H1 (cell line): ENCODE measurements around the gene DPP3. TPM values are rescaled to one million over a fixed set of nuclear protein-coding genes. Genes with fewer than 3 reads are reported as not detected.

Experiments used
- CTCF ChIA-PET: fragments of 300-600 bp; sonication (Branson Sonifier 250); formaldehyde crosslinking; loops from one replicate; lab custom pipeline; 2021; ENCODE audit not compliant: partially characterized antibody; lab: Charles Lee
- POLR2A ChIA-PET: fragments of 300-600 bp; sonication (Branson Sonifier 250); formaldehyde crosslinking; loops from one replicate; lab custom pipeline; 2021; ENCODE audit warnings: inconsistent platforms; ENCODE audit not compliant: partially characterized antibody; lab: Charles Lee
- DNase-seq, 2 experiments: peaks; one replicate each; pipeline versions ENCODE4 v3.0.0 to v3.0.0-alpha.2; 2010 to 2022; ENCODE audit warnings: low spot score in 2 of 2, low read depth in 1 of 2, mixed read lengths in 1 of 2
- FAIRE-seq: peaks from 2 replicates; lab custom pipeline; 2011; peaks lifted over from hg19 to GRCh38; lab: Jason Lieb, UNC
- H2AFZ ChIP-seq: 2 replicates; pipeline ENCODE4 v1.8.1; 2012; ENCODE audit warnings: low read length, inconsistent platforms
- H2AK5ac ChIP-seq: 2 replicates; pipeline ENCODE4 v1.6.1; 2013; ENCODE audit warnings: low read depth, low read length
- H2BK120ac ChIP-seq: replicated peaks from 2 replicates; pipeline ENCODE3; 2013; ENCODE audit warnings: low read depth, low read length, inconsistent platforms
- H2BK12ac ChIP-seq: 2 replicates; pipeline ENCODE4 v1.6.1; 2013; ENCODE audit warnings: low read depth, low read length
- H2BK15ac ChIP-seq: 2 replicates; pipeline ENCODE4 v1.6.1; 2013; ENCODE audit warnings: low read length
- H2BK20ac ChIP-seq: 2 replicates; pipeline ENCODE4 v1.6.1; 2013; ENCODE audit warnings: low read length
- H2BK5ac ChIP-seq: 2 replicates; pipeline ENCODE4 v1.6.1; 2013; ENCODE audit warnings: low read depth, low read length
- H3K14ac ChIP-seq: 2 replicates; pipeline ENCODE4 v1.6.1; 2013; ENCODE audit warnings: inconsistent platforms; ENCODE audit not compliant: insufficient read length
- H3K18ac ChIP-seq: 2 replicates; pipeline ENCODE4 v1.6.1; 2013; ENCODE audit warnings: low read length; ENCODE audit errors: extremely low read depth
- H3K23ac ChIP-seq: 2 replicates; pipeline ENCODE4 v1.6.1; 2013; ENCODE audit warnings: inconsistent platforms; ENCODE audit not compliant: insufficient read length
- H3K23me2 ChIP-seq: 2 replicates; pipeline ENCODE4 v1.6.1; 2013; ENCODE audit warnings: low read depth, low read length
- H3K27ac ChIP-seq: 2 replicates; pipeline ENCODE4 v1.6.1; 2011; ENCODE audit warnings: low read depth, low read length, inconsistent platforms
- H3K27me3 ChIP-seq, 4 experiments: replicated peaks in 1 of 4; 1 replicate in 1 of 4; 2 replicates in 3 of 4; pipeline versions ENCODE4 v1.6.1 to v1.8.1; 2011 to 2013; ENCODE audit warnings: low read length in 3 of 4, mild to moderate bottlenecking in 3 of 4, inconsistent platforms in 2 of 4, mixed read lengths in 2 of 4, moderate library complexity in 1 of 4; ENCODE audit not compliant: control insufficient read depth in 3 of 4, insufficient read depth in 3 of 4; ENCODE audit errors: extremely low read depth in 1 of 4
- H3K36me3 ChIP-seq, 4 experiments: 2 replicates each; pipeline versions ENCODE4 v1.6.1 to v1.8.1; 2011 to 2013; ENCODE audit warnings: mild to moderate bottlenecking in 4 of 4, low read length in 3 of 4, moderate library complexity in 2 of 4, control low read depth in 1 of 4, inconsistent platforms in 1 of 4; ENCODE audit not compliant: insufficient read depth in 4 of 4, control insufficient read depth in 2 of 4
- H3K4ac ChIP-seq: replicated peaks from 2 replicates; pipeline ENCODE3; 2013; ENCODE audit warnings: low read length, low read depth, mixed read lengths, inconsistent platforms; ENCODE audit not compliant: insufficient read length
- H3K4me1 ChIP-seq, 4 experiments: replicated peaks in 1 of 4; 1 replicate in 1 of 4; 2 replicates in 3 of 4; pipeline versions ENCODE4 v1.6.1 to v1.8.1; 2011 to 2013; ENCODE audit warnings: low read length in 3 of 4, inconsistent platforms in 2 of 4, mixed read lengths in 1 of 4; ENCODE audit not compliant: insufficient read depth in 4 of 4, control insufficient read depth in 3 of 4
- H3K4me2 ChIP-seq, 2 experiments: 2 replicates each; pipeline versions ENCODE4 v1.6.1 to v1.8.1; 2011 to 2013; ENCODE audit warnings: low read depth in 2 of 2, low read length in 2 of 2, control low read depth in 1 of 2, inconsistent platforms in 1 of 2, mild to moderate bottlenecking in 1 of 2; ENCODE audit not compliant: insufficient read depth in 1 of 2
- H3K4me3 ChIP-seq, 4 experiments: fragments of 200-600, 300-600 bp in 1 of 4; sonication (generic), shearing (Covaris generic), sonication (Bioruptor Twin) in 1 of 4; 2 replicates each; pipeline versions ENCODE4 v1.5.1 to v1.8.1; 2011 to 2016; ENCODE audit warnings: low read length in 4 of 4, low read depth in 3 of 4, control low read depth in 2 of 4, inconsistent platforms in 2 of 4, mild to moderate bottlenecking in 2 of 4, mixed read lengths in 1 of 4, moderate library complexity in 1 of 4; ENCODE audit not compliant: insufficient read depth in 2 of 4; ENCODE audit errors: extremely low read depth in 1 of 4
- H3K56ac ChIP-seq: replicated peaks from 2 replicates; pipeline ENCODE3; 2013; ENCODE audit warnings: low read depth, mild to moderate bottlenecking, mixed read lengths, low read length, inconsistent platforms; ENCODE audit not compliant: insufficient read length
- H3K79me1 ChIP-seq: 2 replicates; pipeline ENCODE4 v1.6.1; 2013; ENCODE audit warnings: low read depth, low read length, control low read depth
- H3K79me2 ChIP-seq, 2 experiments: 2 replicates each; pipeline versions ENCODE4 v1.6.1 to v1.8.1; 2012 to 2013; ENCODE audit warnings: low read length in 2 of 2, mild to moderate bottlenecking in 2 of 2, inconsistent platforms in 1 of 2; ENCODE audit not compliant: insufficient read depth in 2 of 2, control insufficient read depth in 1 of 2
- H3K9ac ChIP-seq, 4 experiments: replicated peaks in 1 of 4; 1 replicate in 1 of 4; 2 replicates in 3 of 4; pipeline versions ENCODE4 v1.6.1 to v1.8.1; 2011 to 2013; ENCODE audit warnings: low read depth in 3 of 4, low read length in 3 of 4, control low read depth in 2 of 4, mild to moderate bottlenecking in 2 of 4, moderate library complexity in 2 of 4, inconsistent platforms in 1 of 4; ENCODE audit errors: extremely low read depth in 1 of 4
- H3K9me3 ChIP-seq, 2 experiments: 2 replicates each; pipeline versions ENCODE4 v1.6.1 to v1.8.1; 2012 to 2013; ENCODE audit warnings: mild to moderate bottlenecking in 2 of 2, moderate library complexity in 2 of 2, control low read depth in 1 of 2, inconsistent platforms in 1 of 2, low read depth in 1 of 2, low read length in 1 of 2, mixed read lengths in 1 of 2; ENCODE audit not compliant: insufficient read depth in 2 of 2
- H4K20me1 ChIP-seq, 2 experiments: replicated peaks in 1 of 2; 2 replicates each; pipeline versions ENCODE3 to v1.8.1; 2011 to 2013; ENCODE audit warnings: inconsistent platforms in 2 of 2, low read length in 2 of 2, mild to moderate bottlenecking in 1 of 2; ENCODE audit not compliant: insufficient read depth in 2 of 2, control insufficient read depth in 1 of 2
- H4K5ac ChIP-seq: 2 replicates; pipeline ENCODE4 v1.6.1; 2013; ENCODE audit warnings: low read length, low read depth, mixed read lengths, inconsistent platforms; ENCODE audit not compliant: insufficient read length
- H4K8ac ChIP-seq: 2 replicates; pipeline ENCODE4 v1.8.0; 2013; ENCODE audit warnings: mild to moderate bottlenecking, moderate library complexity, low read length, inconsistent platforms; ENCODE audit not compliant: insufficient read depth; ENCODE audit errors: extremely low read depth
- H4K91ac ChIP-seq: replicated peaks from 2 replicates; pipeline ENCODE3; 2013; ENCODE audit warnings: low read length, mixed read lengths, inconsistent platforms; ENCODE audit not compliant: insufficient read length
- CHD2 ChIP-seq: IDR thresholded peaks from 2 replicates; pipeline ENCODE4 v1.6.1; 2012; ENCODE audit warnings: low read length, improper control_type of control experiment
- SIN3A ChIP-seq, 2 experiments: IDR thresholded peaks in 1 of 2; conservative IDR thresholded peaks in 1 of 2; 2 replicates each; pipeline ENCODE4 v1.6.1; 2011 to 2012; ENCODE audit warnings: low read length in 2 of 2, improper control_type of control experiment in 1 of 2, low read depth in 1 of 2, mild to moderate bottlenecking in 1 of 2
- SP4 ChIP-seq: IDR thresholded peaks from 2 replicates; pipeline ENCODE4 v1.6.1; 2012; ENCODE audit warnings: low read length, inconsistent platforms
- WGBS, 2 experiments: shearing (Covaris generic) in 1 of 2; methylation state at CpG; one replicate each; pipeline versions ENCODE4 v1.1.6 to v1.1.7; 2013 to 2015; ENCODE audit warnings: low lambda C conversion rate in 2 of 2, mixed read lengths in 2 of 2, inconsistent platforms in 1 of 2, low coverage in 1 of 2, missing lambda C conversion rate in 1 of 2; ENCODE audit not compliant: insufficient replicate concordance in 2 of 2, insufficient coverage in 1 of 2, insufficient read length in 1 of 2; ENCODE audit errors: extremely low coverage in 1 of 2, missing lambda C conversion rate in 1 of 2; 5-methylcytosine and 5-hydroxymethylcytosine counted together
- polyA plus RNA-seq, 7 experiments: library from polyadenylated mRNA; depleted of rRNA in 3 of 7; stranded (reverse) in 5 of 7; unstranded in 2 of 7; fragments of >200 nt in 5 of 7; fragments of 200-250 nt in 2 of 7; gene quantifications; 1 replicate in 5 of 7; 2 replicates in 1 of 7; 4 replicates in 1 of 7; pipeline versions ENCODE4 v1.2.1 to v1.2.3, GENCODE V29; 2011 to 2013; ENCODE audit warnings: missing spikeins in 2 of 7, mixed read lengths in 2 of 7
- total RNA-seq: library from RNA; stranded (reverse); fragmentation: NEBNext Ultra II Directional; extraction: Animal tissue kit (Norgen Biotek cat#: 25700); gene quantifications from 2 replicates; pipeline ENCODE4 v1.2.1, GENCODE V29; 2021

The DPP3 gene
- total and polyA plus RNA-seq, 2 of the 8 experiments (the other 6 are each of a cell fraction or from before 2014, with no cell fraction given): 75.1 to 82.7 TPM

GRCh38 chr11:66554602-66555001 lies 74.4 kb downstream of the DPP3 start:
- TF ChIP-seq SIN3A (conservative IDR thresholded peaks at IDR 0.05 in 1 of 2, IDR thresholded peaks at IDR 0.05 in 1 of 2; ENCODE audit: low read depth in 1 of 2, low read length in 2 of 2) (no peak), SP4 (no peak), CHD2 (no peak)
- Histone ChIP-seq H2BK12ac (no peak overlapping the region), H3K36me3 (peaks cover 14 to 32% (median 22%) of the 10 kb centered on the region in 4 experiments; a peak in 6 of 8 replicates), H3K27ac (no peak overlapping the region), H2BK5ac (no peak overlapping the region), H2AFZ (no peak overlapping the region), H3K23me2 (no peaks in the 10 kb centered on the region), H2BK15ac (no peak overlapping the region), H4K8ac (no peak overlapping the region), H2BK120ac (no peak overlapping the region), H3K56ac (no peak overlapping the region), H3K23ac (no peak overlapping the region), H3K9ac (no peak overlapping the region), H4K5ac (no peak overlapping the region), H3K4me3 (no peak overlapping the region), H4K91ac (no peak overlapping the region), H3K27me3 (no peaks in the 10 kb centered on the region), H2BK20ac (no peak overlapping the region), H3K4me2 (no peak overlapping the region), H3K14ac (no peak overlapping the region), H3K79me1 (no peaks in the 10 kb centered on the region), H2AK5ac (no peak overlapping the region), H3K4ac (no peak overlapping the region), H3K9me3 (no peaks in the 10 kb centered on the region), H3K79me2 (no peaks in the 10 kb centered on the region), H4K20me1 (peaks cover 0 to 5% of the 10 kb centered on the region in 2 experiments), H3K4me1 (peaks cover 0 to 2% (median 0%) of the 10 kb centered on the region in 4 experiments; a peak in 1 of 7 replicates), H3K18ac (no peak overlapping the region)
- POLR2A ChIA-PET: interaction anchor here (1.2 to 3.6 kb wide), 5 partner anchors 8 to 63 kb away, joined by 4 to 15 read pairs (median 6); partner anchors contain the start of genes ACTN3 and ZDHHC24
- no peak for DNase-seq
- no peak for FAIRE-seq
- CTCF ChIA-PET: no interaction called here
- WGBS, 2 experiments: 97% methylated on average over 5 of the region's 5 CpGs; no CpG with 5 or more reads in 1 of the 2 experiments
